Brain microvascular endothelial cell (primary cell): Measurements from ENCODE around the gene DOCK10.

Experiments
- DNase-seq: peaks from one replicate; pipeline ENCODE4 v3.0.0-alpha.2; 2020
- H3K27ac ChIP-seq: fragments of 250-450 bp; sonication (Bioruptor Pico); 2 replicates; pipeline ENCODE4 v1.5.1; 2020; ENCODE audit warnings: mild to moderate bottlenecking, moderate library complexity
- H3K27me3 ChIP-seq: fragments of 250-450 bp; sonication (Bioruptor Pico); replicated peaks from 2 replicates; pipeline ENCODE4 v1.5.1; 2020; ENCODE audit warnings: mild to moderate bottlenecking
- H3K36me3 ChIP-seq: fragments of 250-450 bp; sonication (Bioruptor Pico); replicated peaks from 2 replicates; pipeline ENCODE4 v1.5.1; 2020; ENCODE audit warnings: mild to moderate bottlenecking
- H3K4me3 ChIP-seq: 2 replicates; pipeline ENCODE4 v1.5.1; 2011; ENCODE audit warnings: low read depth, mild to moderate bottlenecking, control low read depth, low read length, moderate library complexity
- in situ Hi-C: cut with HindIII; loops from 2 replicates; pipeline ENCODE4 v1.10.0; 2017; ENCODE audit warnings: low sequenced_read_pairs, low pct_ligation_motif_present
- TF ChIP-seq, protein P1 (sequence below): IDR thresholded peaks from 2 replicates; pipeline ENCODE4 v1.5.1; 2011; ENCODE audit warnings: low read depth, mild to moderate bottlenecking, moderate library complexity, low read length, control low read depth, inconsistent platforms; ENCODE audit errors: missing control alignments

DOCK10 gene

DNA sequence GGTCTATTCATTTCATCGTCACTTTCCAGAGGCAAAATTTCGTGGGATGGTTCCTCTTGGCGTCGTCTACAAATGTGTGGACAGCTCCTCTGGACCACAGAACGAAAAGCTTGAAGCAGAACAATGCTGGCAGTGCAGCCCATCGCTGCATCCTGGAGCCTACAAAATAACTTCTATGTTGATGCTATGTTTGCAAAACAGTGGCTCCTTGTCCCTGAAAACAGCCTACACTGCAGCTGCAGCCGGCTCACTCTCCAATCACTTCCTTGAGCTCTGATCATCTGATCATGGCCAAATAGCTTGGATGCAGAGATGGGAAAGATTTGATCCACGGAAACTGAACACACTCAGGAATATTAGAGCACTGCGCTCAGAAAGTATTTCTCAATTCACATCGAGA is 60.0 kb downstream of the DOCK10 start:
- DNase-seq = peak; percentile 29
- H3K4me3 ChIP-seq = peak overlapping the region; percentile 24
- TF ChIP-seq, protein P1, sequence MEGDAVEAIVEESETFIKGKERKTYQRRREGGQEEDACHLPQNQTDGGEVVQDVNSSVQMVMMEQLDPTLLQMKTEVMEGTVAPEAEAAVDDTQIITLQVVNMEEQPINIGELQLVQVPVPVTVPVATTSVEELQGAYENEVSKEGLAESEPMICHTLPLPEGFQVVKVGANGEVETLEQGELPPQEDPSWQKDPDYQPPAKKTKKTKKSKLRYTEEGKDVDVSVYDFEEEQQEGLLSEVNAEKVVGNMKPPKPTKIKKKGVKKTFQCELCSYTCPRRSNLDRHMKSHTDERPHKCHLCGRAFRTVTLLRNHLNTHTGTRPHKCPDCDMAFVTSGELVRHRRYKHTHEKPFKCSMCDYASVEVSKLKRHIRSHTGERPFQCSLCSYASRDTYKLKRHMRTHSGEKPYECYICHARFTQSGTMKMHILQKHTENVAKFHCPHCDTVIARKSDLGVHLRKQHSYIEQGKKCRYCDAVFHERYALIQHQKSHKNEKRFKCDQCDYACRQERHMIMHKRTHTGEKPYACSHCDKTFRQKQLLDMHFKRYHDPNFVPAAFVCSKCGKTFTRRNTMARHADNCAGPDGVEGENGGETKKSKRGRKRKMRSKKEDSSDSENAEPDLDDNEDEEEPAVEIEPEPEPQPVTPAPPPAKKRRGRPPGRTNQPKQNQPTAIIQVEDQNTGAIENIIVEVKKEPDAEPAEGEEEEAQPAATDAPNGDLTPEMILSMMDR = no peak
- H3K27ac ChIP-seq = peak overlapping the region; percentile 53
- H3K27me3 ChIP-seq = no peaks in the 10 kb centered on the region
- no peaks in the 10 kb centered on the region for H3K36me3 ChIP-seq
- in situ Hi-C loops = no loop called here

DNA sequence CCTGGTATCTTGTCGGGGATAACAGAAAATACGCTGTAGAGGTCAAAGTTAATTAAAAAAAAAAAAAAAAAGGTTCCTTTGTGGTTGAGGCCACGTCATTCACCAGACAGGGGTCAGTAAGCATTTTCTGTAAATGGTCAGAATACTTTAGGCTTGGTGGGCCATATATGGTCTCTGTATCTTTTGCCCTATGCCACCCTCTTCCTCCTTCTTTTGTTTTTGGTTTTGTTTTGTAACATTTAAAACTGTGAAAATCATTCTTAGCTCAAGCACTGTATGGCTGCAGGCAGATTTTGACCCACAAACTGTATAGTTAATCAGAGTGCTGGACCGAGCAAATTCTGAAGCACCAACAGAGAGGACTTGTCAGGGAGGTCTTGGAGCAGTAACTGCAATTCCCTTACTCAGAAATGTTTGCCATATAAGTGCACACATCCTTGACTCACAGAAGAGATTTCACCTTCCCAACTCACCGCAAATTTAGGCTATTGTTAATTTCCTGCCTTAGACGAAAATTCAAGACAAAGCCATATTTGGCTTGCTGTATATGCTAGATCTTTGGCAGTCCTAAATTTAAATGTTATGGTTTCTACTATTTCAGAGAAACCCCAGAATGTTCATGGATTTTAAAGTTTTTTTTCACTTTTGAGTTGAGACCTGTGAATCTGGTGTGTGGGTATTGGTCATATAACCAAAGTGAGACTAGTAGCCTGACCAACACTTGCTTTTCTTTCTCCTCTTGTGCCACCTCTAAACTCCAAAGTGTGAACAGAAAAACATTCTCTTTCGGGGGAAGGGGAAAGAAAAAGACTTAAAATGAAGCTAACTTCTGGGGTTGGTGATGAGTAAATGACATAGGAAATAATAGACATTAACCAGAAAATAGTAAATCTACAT is 65.4 kb downstream of the DOCK10 start:
- TF ChIP-seq, protein P1 = no peak
- in situ Hi-C loops = no loop called here
- no peaks in the 10 kb centered on the region for H3K27me3 ChIP-seq
- peak overlapping the region; percentile 5 for H3K27ac ChIP-seq
- no peak overlapping the region for H3K4me3 ChIP-seq
- no peaks in the 10 kb centered on the region for H3K36me3 ChIP-seq
- DNase-seq = no peak

DNA sequence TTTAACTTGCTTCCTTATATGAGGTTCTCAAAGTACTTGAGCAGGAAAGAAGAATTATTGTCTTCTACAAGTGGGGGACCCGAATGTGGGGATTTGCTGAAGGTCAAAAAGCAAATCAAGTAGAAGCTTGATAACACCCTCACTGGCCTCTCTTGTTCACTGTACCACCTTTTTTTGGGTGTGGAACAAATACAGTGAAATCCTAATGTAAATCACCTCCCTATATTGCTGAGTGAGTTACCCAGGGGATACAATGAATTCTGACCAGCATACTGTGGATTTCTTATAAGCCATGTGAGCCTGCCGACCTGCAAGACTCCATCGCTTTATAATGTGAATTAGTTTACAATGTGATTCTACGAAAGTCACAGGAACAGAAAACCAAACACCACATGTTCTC is 66.5 kb downstream of the DOCK10 start:
- Histone ChIP-seq H3K27me3 (no peaks in the 10 kb centered on the region), H3K36me3 (no peaks in the 10 kb centered on the region), H3K27ac (no peak overlapping the region), H3K4me3 (no peak overlapping the region)
- in situ Hi-C loops = no loop called here
- DNase-seq = no peak
- TF ChIP-seq, protein P1 = no peak

DNA sequence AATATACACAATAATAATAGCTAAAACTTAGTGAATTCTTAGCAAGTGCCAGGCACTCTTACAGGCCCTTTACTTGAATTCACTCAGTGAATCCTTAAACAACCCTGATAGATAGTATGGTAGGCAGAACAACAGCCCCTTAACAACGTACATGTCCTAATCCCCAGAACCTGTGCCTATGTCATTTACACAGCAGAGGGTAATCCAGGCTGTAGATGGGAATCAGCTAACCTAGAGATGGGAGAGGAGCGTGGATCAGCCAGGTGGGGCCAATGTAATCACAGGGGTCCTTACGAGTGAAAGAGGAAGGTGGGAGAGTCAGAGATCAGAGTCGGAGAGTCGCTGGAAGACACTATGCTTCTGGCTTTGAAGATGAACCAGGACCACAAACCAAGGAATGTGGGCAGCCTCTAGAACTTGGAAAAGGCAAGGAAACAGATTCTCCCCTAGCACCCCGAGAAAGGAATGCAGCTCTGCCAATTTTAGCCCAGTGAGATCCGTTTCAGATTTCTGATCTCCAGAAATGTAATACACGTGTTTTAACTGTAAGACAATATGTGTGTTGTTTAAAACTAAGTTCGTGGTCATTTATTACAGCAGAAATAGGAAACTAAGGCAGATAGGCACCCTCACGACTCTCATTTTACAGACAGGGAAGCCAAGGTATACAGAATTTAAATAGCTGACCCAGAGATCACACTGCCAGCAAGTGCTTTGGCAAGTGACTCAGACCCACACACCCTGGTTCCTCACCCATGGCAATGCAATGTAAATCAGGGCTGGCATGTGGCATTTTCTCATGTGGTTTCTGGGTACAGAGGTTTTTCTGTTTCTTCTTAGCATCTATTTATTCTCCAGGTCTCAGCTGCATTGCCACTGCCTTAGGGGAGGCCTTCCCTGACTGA is 68.9 kb downstream of the DOCK10 start:
- TF ChIP-seq, protein P1 = no peak
- Histone ChIP-seq H3K27me3 (no peaks in the 10 kb centered on the region), H3K4me3 (no peak overlapping the region), H3K36me3 (no peaks in the 10 kb centered on the region), H3K27ac (no peak overlapping the region)
- no peak for DNase-seq
- in situ Hi-C loops = no loop called here

- no peak overlapping the region for H3K4me3 ChIP-seq
- in situ Hi-C loops = no loop called here
- no peak overlapping the region for H3K27ac ChIP-seq
- TF ChIP-seq, protein P1 = no peak
- H3K36me3 ChIP-seq = no peaks in the 10 kb centered on the region
- H3K27me3 ChIP-seq = no peaks in the 10 kb centered on the region
- no peak for DNase-seq
Measured at GRCh38 chr2:224971214-224971613, 71.1 kb downstream of the DOCK10 start.
